ENCODE measurements around the gene BAZ2B. TPM values are rescaled to one million over a fixed set of nuclear protein-coding genes. Genes with fewer than 3 reads are reported as not detected.

BAZ2B gene
- total RNA-seq, 4 donors from 2014 or later: 104 to 301 (median 157) TPM

DNA sequence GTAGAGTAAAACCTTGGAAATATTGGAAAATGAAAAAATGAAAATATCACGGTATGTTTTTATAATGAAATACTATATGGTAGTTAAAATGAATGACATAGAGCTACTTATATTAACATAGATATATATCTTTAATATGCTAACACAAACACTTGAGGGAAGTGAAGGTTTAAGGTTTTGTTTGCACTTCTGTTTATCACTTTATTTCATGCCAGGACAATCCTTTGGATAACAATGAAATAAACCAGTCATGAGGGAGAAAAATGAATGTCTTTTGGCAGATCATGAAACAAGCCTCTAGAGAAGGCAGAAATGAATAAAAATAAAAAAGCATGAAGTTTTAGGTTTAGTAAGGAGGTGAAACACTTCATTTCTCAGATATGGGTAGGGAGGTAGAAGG lies 89.9 kb downstream of the BAZ2B start:
- no peaks in the 10 kb centered on the region for H3K36me3 ChIP-seq
- no peak overlapping the region for H3K4me3 ChIP-seq
- no peak overlapping the region for H3K27ac ChIP-seq
- H3K27me3 ChIP-seq: no peaks in the 10 kb centered on the region
- TF ChIP-seq, protein P1, sequence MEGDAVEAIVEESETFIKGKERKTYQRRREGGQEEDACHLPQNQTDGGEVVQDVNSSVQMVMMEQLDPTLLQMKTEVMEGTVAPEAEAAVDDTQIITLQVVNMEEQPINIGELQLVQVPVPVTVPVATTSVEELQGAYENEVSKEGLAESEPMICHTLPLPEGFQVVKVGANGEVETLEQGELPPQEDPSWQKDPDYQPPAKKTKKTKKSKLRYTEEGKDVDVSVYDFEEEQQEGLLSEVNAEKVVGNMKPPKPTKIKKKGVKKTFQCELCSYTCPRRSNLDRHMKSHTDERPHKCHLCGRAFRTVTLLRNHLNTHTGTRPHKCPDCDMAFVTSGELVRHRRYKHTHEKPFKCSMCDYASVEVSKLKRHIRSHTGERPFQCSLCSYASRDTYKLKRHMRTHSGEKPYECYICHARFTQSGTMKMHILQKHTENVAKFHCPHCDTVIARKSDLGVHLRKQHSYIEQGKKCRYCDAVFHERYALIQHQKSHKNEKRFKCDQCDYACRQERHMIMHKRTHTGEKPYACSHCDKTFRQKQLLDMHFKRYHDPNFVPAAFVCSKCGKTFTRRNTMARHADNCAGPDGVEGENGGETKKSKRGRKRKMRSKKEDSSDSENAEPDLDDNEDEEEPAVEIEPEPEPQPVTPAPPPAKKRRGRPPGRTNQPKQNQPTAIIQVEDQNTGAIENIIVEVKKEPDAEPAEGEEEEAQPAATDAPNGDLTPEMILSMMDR (IDR thresholded peaks at IDR 0.05): no peak
- no peak for TF ChIP-seq POLR2A (IDR thresholded peaks at IDR 0.05)
- no peaks in the 10 kb centered on the region for H3K4me1 ChIP-seq
- H3K9me3 ChIP-seq: no peaks in the 10 kb centered on the region
- DNase-seq: no peak

DNA sequence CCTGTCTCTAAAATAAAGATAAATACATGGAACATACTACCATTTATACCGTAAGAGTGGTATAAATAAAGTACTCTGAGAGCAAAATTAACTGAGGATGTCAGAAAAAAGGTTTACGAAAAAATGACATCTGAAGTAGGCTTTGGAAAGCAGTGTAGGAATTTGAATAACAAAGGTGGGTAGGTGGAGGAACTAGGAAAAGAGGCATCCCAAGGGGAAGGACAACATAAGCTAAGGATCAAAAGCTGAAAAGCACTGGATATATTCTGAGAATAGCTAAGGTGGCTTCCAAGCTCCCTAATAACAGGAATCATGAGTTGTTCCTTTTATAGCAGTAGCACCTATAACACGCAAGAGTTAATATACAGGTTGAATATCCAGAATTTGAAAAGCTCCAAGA lies 91.3 kb downstream of the BAZ2B start:
- Histone ChIP-seq H3K27ac (no peak overlapping the region), H3K4me1 (no peaks in the 10 kb centered on the region), H3K36me3 (no peaks in the 10 kb centered on the region), H3K4me3 (no peak overlapping the region), H3K9me3 (no peaks in the 10 kb centered on the region), H3K27me3 (no peaks in the 10 kb centered on the region)
- no peak for DNase-seq
- TF ChIP-seq, protein P1 (IDR thresholded peaks at IDR 0.05): no peak
- TF ChIP-seq POLR2A (IDR thresholded peaks at IDR 0.05): no peak

GRCh38 chr2:159521272-159521671 lies 95.1 kb downstream of the BAZ2B start:
- H3K27ac ChIP-seq: no peak overlapping the region
- no peaks in the 10 kb centered on the region for H3K36me3 ChIP-seq
- H3K4me1 ChIP-seq: no peaks in the 10 kb centered on the region
- TF ChIP-seq, protein P1 (IDR thresholded peaks at IDR 0.05): no peak
- TF ChIP-seq POLR2A (IDR thresholded peaks at IDR 0.05): no peak
- DNase-seq: no peak
- H3K9me3 ChIP-seq: no peaks in the 10 kb centered on the region
- H3K27me3 ChIP-seq: no peaks in the 10 kb centered on the region
- H3K4me3 ChIP-seq: no peak overlapping the region

DNA sequence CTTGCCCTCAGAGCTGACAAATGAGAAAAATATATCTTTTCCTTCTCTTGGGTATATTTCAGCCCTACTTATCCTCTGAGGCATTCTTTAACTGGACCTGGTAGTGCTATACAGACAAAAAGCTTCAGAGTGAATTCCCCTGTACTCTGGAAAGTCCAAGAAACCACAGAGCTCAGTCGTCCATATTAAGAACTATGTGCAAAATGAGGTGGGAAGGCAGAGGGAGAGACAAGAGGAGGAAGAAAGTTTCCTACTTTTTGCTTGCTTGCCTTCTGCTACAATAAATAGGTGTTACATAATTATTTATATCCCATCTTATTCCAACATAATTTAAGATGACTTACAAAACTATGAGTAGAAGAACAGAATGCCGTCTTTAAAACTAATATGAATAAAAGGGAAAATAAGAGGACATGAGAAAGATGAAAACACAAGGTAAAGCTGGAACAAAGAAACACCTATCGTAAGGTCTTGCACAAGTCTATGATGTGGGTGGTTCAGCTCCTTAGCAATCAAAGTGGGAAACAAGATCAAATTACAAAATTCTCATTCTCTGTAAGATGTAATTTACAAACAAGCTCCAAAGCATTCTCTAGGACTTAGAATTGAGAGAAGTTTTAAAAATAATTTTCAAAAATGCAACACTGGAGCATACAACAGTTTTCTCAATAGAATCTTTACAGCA lies 97.9 kb downstream of the BAZ2B start:
- DNase-seq: no peak
- H3K4me1 ChIP-seq: peaks cover 0 to 7% (median 2%) of the 10 kb centered on the region in 4 donors
- H3K4me3 ChIP-seq: no peak overlapping the region
- no peaks in the 10 kb centered on the region for H3K9me3 ChIP-seq
- H3K27ac ChIP-seq: no peak overlapping the region
- no peak for TF ChIP-seq POLR2A (IDR thresholded peaks at IDR 0.05)
- TF ChIP-seq, protein P1 (IDR thresholded peaks at IDR 0.05): no peak
- no peaks in the 10 kb centered on the region for H3K27me3 ChIP-seq
- no peaks in the 10 kb centered on the region for H3K36me3 ChIP-seq

GRCh38 chr2:159516241-159516758 lies 100.0 kb downstream of the BAZ2B start:
- DNase-seq: peak in 1 of 3 donors; percentile 56
- H3K4me1 ChIP-seq: peaks cover 0 to 7% (median 2%) of the 10 kb centered on the region in 4 donors
- H3K27ac ChIP-seq: peak overlapping the region; percentile 43 to 79 (median 68)
- peak overlapping the region; percentile 32 to 62 (median 40) for H3K4me3 ChIP-seq
- H3K9me3 ChIP-seq: no peaks in the 10 kb centered on the region
- TF ChIP-seq POLR2A (IDR thresholded peaks at IDR 0.05): peak; percentile 55 to 67
- TF ChIP-seq, protein P1 (IDR thresholded peaks at IDR 0.05): peak in 4 of 6 experiments; percentile 17 to 60 (median 28)
- H3K27me3 ChIP-seq: no peaks in the 10 kb centered on the region
- no peaks in the 10 kb centered on the region for H3K36me3 ChIP-seq
